ENCODE data around the gene TMEM81.

The TMEM81 gene

DNA sequence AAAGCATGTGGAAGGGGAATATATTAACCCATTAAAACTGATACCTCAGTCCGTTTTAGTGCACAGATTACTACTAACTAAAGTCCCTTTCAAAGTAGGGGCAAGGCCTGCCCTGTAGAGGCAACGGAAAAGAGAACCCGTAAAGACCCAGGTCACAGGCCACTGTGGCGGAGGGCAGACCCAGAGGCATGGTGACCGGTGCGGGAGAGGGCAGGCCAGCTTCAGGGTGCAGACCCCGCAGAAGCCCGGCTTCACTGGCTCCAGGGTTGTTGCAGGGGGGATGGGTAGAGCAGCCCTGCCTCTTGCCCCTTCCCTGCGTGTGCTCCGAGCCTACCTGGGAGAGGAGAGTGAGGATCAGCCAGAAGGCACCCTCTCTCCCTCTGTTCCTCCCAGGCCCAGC is 23.5 kb downstream of the TMEM81 start:
- DNase-seq = no peak

DNA sequence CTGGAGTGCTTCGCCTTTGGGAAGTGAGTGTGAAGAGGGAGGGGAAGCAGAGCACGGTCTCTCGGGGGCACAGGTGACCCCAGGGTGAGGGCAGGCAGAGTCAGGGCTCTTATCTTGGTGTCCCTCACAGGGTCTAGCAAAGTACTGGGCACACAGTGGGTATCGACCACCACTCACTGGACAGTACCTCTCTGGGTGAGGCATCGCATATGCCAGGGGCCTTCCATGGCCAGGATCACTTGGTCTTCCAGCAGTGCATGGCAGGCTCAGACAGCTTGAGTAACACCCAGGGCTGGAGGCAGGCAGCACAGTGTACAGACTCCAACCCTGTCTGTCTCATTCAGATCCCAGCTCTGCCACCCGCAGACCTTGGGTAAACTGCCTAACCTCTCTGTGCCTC is 24.6 kb downstream of the TMEM81 start:
- no peak for DNase-seq

DNA sequence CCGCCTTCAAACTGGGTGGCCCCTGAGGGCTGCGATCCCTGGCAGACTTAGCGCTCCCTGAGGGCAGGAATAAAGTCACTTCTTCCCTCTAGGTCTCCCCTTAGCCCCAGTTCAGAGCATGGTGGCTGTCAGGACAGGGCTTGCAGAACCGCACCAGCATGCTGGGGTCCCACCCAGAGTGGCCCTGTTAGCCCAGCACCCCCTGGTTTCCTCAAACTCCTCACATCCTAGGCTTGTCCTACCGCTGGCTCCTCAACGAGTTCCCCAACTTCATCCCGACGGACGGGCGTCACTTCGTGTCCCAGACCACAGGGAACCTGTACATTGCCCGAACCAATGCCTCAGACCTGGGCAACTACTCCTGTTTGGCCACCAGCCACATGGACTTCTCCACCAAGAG is 25.4 kb downstream of the TMEM81 start:
- DNase-seq = no peak

DNA sequence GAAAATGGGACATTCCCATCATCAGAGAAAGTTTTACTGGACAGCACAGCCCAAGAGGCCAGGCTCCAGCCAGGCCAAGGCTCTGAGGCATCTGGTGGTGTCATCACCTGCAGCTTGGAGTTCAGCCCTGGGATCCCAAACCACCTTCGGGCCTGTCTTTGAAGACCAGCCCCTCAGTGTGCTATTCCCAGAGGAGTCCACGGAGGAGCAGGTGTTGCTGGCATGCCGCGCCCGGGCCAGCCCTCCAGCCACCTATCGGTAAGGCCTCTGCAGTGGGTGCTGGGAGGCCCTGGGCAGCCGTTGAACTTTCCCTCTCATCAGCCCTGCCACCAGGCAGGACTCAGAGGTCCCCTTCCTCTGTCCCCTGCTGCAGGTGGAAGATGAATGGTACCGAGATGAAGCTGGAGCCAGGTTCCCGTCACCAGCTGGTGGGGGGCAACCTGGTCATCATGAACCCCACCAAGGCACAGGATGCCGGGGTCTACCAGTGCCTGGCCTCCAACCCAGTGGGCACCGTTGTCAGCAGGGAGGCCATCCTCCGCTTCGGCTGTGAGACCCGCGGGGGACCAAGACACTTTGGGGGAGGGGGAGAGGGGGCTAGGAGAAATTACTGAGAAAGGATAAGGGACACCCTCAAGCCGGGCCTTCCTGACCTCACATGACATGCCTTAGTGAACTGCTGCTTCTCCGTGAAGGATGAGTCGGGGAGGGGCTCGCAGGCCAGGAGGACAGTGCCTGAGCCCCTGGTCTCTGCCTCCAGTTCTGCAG is 26.3 kb downstream of the TMEM81 start:
- no peak for DNase-seq

DNA sequence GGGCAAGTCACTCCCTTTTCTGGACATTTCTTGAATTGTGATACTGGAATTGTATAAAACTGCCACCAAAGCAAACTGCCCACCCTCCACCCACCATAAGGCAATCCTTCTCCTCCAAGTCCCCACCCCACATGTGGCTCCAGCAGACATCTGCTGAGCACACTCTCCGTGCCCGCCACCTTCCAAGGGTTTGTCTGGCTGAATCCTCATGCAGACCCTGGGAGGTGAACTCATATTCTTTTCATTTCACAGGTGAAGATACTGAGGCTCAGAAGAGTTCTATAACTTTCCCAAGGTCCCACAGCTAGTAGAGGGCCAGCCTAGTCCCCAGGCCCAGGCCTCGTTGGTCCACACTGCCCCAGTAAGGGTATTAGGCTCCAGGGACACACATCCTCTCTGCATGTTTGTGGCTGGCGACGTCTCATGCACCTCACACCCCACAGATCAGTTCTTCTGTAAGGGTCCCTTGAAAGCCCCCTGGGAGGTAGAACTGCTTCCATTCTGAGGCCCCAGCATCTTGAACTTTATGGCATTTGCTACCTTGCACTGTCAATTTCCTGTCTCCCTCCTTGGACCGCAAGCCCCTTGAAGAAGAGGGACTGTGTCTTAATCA is 27.2 kb downstream of the TMEM81 start:
- no peak for DNase-seq

DNA sequence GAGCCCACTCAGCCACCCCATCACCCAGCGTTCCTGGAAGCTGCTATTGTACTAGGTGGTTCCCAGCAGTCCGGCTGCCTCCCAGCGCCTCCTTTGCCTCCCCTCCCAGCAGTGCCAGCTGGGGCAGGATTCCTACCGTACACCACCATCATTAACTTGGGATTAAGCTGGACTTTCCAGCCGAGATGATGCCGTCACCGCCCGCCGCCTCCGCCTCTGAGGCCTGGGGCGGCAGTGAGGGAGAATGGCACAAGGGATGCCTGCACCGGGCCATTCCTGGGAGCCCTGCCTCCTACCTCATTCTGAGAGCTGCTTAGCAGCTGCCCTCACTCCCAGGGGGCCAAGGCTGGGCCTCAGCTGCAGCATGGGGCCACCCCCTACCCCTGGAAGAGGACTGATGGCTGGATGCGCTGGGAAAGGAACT is 28.1 kb downstream of the TMEM81 start:
- DNase-seq = no peak

DNA sequence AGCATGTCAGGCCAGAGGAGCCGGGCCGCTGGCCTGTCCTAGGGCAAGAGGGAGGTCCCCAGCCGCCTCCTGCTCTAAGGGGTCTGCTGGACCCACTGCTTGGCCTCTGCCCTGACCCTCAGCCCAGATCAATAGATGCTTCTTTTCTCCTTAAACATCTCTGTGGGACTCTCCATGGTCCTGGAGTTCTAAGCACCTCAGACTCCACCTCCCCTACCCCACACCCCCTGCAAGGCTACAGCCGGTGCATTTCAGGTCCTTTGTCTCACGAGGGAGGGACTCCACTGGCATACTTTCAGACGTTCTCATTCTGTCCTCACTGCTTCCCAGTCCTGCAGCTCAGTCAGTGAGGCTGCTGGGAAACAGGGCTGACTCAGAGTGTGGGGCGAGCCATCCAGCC is 30.2 kb downstream of the TMEM81 start:
- no peak for DNase-seq

DNA sequence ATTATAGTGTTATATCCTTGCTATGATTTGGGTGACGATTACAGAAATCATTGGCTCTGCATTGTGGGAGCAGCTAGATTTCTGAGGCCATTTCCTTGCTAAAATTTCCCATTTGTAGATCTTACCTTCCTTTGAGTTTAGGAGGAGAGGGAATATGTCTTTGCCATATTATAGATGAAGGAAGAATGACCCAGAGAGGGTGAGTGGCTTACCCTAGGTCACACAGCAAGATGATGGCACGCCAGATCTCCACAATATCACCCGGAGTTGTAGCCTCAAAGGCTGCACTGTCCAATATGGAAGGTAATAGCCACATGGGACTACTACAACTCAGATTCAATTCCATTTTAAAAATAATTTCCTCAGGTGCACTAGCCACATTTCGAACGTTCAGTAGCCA is 31.0 kb downstream of the TMEM81 start:
- DNase-seq = no peak

DNA sequence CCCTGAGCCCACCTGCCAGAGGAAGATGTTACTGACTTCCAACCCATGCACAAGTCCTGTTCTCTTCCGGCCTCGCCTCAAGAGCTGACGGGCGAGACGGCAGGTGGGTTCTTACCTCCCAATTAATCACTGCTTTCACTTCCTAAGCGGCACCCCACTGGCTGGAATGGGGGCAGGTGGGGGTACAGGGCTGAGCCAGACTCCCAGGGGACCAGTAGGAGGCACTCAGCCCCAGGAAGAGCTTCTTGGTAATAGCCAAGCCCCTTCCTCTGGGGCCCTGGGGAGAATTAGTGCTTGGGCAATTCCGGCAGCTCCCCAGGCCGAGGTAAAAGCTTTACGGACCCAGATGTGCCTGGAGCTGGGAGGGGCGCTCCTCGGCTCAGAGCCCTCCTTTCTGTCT is 31.6 kb downstream of the TMEM81 start:
- no peak for DNase-seq

DNA sequence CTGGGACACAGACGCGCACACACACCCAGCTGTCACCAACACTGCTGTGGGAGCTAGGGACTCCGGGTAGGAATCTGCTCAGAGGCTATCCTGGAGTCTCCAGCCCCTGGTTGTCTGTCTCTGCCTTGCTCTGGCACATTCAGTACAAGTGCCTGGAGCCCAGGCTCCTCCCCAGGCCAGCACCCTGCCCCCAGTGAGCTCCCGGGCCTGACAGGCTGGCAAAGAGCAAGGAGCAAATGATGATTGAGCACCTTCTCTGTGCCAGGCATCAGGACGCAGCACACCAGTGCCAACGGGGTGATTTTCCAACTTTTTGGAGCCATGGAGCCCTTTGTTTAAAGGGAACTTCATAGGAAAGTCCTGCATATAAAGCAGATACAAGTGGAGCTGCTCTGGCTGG is 34.8 kb downstream of the TMEM81 start:
- no peak for DNase-seq

DNA sequence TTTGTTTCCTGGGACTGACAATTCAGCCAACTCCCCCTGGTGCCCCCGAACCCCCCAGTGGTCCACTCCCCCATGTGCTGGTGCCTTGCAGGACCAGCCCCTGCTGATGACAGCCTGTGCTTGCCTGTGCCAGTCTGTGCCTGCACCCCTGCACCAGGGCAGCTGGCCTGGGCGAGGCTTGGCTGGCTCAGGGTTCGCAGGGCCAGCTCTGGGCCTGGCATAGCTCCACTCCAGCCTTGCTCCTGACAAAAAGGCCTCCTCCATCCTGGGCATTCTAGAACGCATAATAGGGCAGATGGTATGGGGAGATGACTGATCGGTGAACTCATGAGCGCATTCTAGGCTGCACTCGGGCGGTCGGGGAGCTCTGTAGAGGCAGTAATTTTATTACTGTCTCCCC is 35.9 kb downstream of the TMEM81 start:
- DNase-seq = no peak

DNA sequence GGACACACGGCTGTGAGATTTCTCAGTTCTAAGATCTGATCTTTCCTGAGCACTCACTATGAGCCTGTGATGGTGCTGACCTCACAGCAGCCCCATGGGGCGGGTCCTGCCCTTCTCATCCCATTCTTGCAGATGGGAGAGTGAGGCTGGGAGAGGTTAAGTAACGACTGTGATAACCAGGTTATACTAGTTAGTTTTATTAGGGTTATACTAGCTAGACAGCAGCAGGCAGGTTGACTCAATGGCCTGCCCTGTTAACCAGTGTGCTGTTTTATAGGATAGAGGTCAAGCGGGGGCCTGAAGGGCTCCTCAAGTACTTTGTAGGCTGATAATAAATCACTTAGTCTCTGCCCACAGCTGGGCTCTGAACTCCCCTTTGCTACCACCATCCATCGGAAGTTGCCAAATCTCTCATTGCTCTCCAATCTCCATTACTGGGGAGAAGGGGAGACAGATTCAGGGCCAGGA is 36.5 kb downstream of the TMEM81 start:
- no peak for DNase-seq

DNA sequence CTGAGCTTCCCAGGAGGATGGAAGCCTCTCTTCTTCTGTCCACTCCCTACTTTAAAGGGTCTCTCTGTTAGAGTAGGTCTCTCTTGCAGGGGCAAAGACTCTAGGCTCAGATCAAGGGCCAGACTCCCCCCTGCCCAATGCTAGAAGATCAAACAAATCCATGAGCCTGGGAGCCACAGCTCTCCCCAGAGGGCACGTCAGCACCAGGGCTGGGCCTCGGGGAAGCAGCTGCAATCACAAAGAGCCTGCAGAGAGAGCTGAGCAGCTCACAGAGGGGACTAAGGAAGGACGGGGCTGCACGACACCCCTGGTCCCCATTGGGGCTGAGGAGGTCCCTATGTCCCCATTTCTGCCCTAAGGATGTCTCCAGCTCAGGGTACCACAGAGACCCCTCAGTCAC is 37.4 kb downstream of the TMEM81 start:
- no peak for DNase-seq

DNA sequence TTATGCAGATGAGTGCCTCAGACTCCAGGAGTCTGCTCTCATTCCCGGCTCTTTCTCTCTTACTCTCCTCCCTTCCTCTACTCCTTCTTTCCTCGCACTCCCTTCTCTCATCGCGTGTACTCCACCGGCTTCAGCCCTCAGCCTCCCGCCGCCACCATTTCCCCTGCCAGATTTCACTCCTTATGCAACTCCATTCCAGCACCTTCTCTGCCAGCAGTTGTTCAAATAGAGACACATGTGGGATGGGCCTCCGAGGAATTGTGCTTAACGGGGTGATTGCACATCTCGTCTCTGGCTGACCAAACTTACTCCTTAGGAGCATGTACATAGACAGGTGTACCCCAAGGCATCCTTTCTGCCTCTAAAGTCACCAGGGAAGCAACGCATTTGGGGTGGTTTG is 39.1 kb downstream of the TMEM81 start:
- no peak for DNase-seq

DNA sequence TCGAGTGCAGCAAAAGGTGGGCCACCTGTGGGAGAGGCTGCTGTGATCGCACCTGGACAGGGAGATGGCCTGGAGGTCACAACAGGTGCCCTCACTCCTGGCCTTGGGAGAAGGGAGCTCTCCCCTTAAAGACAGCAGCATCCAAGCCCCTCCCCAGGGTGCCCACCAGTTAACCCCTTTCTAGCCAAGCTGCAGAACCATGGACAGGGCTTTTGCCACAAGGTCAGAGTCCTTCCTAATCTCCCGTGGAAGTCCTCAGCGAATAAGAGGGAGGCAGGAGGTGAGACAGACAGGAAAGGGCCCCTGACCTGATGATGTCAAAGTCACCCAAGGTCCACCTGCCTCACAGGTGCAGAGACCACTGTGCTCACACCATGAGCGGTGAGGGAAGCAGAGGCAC is 39.5 kb downstream of the TMEM81 start:
- no peak for DNase-seq

DNA sequence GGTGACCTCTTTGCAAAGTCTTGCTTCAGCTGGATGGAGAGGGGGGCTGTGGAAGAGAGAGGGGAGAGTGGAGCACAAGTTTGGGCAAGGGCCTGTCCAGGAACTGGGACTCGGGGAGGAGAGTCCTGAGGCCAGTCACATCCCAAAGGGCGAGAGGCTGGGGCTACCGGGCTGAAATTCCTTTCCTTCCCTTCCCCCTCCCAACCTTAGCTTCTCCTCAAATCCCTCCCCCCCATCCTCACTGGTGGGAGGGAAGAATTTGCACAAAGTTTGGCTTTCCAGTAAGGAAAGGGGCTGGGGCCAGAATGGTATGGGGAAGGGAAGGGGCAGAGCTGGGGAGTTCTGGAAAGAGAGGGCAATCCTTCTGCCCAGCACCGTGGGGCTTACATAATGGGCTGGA is 40.4 kb downstream of the TMEM81 start:
- no peak for DNase-seq

DNA sequence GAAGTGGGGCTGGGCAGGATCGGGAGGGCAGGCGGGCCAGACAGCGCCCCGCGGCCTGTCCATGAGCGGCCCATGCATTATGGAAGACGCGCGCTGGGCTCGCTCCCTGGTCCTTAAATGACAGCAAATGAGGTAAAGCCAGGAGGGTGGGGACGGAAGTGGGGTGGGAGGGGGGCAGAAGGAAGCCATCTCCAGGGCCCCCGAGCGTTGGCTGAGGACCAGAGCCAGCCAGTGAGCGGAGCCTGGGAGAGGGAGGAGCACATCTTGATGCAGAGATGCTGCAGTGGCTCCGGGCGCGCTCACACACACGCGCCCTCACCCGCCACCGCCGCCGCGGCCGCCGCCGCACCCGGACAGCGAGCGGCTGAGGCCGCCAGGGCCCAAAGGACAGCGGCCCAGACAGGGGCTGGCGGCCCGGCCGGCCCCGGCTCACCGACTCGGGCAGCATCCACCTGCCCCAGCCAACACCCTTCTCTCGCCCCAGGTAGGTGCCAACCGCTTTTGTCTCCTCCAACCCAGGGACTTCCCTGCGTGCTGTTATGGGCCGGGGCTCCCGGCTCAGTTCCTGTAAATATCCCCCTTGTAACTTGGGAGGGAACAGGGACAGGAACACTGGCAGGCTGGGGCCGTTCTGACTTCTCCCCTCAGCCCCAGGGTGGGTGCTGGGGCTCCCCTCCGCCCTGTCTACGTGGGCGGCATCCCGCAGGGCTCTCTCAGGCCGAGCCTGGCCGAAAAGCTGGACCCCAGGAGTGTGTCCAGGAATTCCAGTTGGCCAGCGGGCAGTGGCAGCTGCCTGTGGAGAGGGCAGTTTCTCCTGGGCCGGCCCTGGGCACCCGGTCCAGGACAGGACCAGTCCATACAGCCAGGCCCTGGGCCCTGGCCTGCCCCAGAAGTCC is 41.1 kb downstream of the TMEM81 start, which contains the start of gene CNTN2:
Gene CNTN2 (plus strand): TSS at position 302 of the 896 bp plus-strand sequence. CDS start 9,974 bp downstream, outside the sequence.
- DNase-seq = no peak

DNA sequence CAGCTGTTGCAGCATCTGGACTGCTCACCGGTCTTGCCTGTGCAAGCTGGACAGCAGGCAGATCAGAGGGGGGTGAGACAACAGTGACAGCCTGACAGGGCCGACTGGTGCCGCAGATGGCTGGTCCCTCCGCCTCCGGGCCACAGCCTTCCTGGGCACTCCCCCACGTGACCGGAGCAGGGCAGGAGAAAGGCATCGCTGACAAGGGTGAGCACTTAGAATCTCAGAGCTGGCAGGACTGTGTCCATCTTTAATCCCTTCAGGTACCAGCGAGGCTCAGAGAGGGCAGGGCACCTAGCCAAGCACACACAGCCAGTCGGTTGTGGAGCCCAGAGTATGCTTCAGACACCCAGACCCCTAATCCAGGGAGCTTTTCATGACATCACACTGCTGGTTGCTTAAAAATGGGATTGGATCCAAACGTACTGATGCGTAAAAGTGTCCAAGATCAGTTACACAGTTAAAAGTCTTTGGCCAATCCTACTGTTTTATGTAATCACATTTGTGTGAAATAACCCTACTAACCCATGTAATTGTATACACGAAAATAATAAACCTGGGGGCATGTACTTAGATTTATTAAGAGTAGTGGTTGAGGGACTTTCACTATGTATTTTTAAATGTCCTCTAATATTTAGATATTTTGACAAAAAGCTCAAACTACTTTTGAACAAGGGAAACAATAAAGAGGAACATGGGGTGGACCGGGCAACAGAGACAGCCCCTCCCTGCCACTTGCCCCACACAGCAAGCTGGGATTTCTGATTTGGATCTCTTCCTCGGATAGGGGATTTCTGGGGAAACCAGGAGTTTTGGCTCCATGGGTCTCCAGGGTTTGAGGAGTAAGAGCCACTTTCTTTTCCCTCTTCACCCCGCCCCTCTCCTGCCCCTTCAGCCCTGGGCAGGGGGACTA is 42.0 kb downstream of the TMEM81 start:
- DNase-seq = no peak

DNA sequence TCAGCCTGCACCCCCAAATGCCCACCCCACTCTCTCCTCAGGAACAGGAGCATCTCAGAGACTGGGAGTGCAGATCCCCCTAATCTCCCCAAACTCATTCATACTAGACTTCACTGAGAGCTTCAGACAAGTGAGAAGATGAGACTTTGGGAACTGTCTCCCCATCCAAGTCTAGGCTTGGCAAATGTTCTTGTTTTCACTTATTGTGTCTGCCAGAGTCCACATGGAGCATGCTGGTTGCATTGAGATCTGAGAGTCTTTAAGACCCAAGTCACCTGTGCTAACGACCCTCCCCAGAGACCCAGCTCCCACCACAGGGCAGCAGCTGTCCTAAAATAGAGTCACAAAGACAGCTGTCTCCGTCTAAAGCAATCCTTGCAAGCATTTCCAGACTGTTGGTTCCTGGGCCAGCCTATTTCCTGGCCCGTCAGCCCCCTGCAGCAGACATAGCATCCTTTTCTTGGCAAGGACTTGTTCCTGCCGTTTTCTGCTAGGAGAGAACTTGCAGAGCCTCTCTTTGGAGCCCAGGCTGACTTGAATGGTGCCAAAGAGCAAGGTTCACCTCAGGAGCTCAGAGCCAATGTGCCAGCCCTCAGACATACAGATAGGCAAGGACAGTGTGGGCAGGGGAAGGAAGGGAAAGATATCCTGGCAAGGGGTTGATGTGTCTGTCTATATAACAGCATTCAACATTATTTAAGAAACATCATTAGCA is 43.1 kb downstream of the TMEM81 start:
- no peak for DNase-seq

DNA sequence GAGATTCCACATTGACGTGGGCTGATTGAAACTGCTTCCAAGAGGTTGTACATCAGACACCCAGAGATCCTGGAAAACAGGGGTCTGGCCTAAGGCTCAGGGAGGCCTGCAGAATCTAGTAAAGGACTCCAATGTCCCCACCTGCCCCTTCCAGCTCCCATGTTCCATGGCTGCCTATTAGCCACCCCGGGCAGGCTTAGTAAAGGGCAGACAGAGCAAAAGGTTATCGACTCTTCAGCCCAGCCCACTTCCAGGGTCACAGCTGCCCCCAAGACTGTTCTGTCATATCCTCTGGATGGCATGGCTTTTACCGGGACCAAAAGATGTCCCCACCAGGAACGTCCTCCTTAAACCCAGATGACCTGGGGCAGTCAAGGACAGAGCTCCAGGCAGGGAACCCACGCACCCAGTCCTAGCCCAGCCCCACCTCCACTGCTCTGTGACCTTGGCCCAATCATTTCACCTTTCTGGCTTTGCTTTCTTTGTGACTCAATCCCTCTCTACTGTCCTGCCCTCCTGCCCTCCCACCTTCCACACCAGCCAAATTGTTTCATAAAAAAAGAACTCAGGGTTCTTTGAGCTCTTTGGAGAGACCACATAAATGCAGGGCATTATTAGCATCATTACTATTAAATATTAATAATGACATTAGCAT is 46.0 kb downstream of the TMEM81 start:
- DNase-seq = no peak

DNA sequence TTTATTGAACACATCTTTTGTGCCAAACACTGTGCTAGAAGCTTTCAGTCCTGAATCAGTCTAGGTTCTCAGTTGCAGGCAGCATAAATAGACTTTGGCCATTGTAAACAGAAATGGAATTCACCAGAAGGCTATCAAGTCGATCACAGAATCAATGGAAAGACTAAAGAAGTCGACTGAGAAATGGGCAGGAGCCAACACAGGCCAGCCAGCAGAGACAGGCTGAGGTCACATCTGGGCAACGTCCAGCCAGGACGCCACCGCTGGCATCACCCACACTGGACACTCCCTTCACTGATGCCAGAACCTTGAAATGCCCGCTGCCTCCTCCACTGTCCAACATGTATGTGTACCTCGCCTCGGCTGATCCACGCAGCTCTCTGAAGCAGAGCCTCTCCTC is 46.7 kb downstream of the TMEM81 start:
- DNase-seq = no peak
